HG02870 (cell line): Measurements from ENCODE around the gene APCS.

Source experiments
- ATAC-seq: cut with Tn5 transposase; IDR thresholded peaks from one replicate; pipeline ENCODE4 v1.9.1; 2021; ENCODE audit warnings: mild to moderate bottlenecking, moderate library complexity; ENCODE audit not compliant: unreplicated experiment

The APCS gene

DNA sequence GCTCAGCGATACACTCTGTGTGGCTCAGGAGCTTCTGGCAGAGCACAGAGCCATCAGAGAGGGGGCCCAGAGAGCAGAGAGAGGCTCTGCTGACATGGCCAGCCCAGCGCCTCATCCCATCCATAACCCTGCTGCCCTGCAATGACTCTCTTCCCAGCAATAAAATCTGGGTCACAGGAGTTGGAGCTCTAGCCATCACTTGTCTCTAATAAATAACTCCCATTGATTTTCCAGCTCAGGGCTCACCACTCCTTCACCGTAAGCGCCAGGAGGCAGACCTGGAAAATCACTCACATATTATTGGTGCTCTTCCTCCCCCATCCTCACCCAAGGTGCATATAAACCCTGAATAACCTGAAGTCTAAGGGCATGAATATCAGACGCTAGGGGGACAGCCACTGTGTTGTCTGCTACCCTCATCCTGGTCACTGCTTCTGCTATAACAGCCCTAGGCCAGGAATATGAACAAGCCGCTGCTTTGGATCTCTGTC, at the start of gene APCS:
TSS of gene APCS (plus strand) at position 366 of the 491 bp plus-strand sequence. CDS start at position 462, 96 bp downstream.
- no peak for ATAC-seq

DNA sequence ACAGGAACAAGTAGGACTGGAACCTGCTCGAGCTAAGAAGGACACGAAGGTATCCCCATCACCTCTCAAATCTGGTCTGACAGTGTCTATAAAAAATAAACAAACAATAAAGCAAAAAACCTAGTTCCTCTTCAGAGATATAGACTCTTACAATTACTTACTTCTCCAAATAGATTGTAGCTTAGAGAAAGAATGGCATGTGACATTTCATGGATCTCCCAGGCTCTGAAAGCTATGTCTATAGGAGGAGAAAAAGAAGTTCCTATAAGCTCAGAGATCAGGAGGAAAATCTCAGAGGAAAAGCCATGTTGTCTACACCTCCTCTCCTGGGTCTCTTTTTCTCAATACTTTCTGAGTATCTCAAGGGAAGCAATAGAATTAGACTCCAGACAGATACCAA, 39.5 kb upstream of the APCS start:
- no peak for ATAC-seq

DNA sequence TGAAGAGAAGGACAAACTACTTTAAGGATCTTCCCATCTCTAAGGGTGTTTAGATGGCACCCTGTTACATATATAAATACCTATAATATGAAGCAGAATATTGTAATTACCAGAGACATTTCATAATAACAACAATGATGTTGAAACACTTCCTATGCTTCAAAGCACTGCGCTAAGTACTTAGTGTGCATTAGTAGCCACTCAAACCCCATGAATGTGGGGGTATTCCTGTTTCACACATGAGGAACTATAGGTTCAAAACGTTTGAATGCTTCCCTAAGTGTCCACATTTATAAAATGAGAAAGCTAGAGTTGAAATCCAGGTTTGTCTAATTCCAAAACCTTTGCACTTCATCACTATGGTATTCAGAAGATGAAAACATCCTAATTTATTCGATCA, 33.4 kb upstream of the APCS start:
- no peak for ATAC-seq

DNA sequence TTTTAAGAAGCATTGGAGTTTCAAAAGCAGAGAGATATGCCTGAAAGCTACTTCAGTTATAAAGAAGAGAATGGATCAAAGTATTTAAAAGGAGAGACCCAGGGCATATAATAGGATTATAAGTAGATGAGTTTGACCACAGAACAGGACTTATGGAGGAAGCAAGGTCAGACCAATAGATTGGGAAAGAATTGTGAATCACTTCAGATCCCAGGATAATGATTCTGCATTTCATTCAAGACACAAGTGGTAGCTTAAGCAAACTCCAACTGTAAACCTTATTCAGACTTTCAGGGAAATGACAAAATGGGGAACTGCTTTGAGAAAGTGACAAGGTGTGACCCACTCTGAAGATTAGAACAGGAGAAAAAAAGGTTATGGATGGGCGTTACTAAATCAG, 32.9 kb upstream of the APCS start:
- no peak for ATAC-seq

DNA sequence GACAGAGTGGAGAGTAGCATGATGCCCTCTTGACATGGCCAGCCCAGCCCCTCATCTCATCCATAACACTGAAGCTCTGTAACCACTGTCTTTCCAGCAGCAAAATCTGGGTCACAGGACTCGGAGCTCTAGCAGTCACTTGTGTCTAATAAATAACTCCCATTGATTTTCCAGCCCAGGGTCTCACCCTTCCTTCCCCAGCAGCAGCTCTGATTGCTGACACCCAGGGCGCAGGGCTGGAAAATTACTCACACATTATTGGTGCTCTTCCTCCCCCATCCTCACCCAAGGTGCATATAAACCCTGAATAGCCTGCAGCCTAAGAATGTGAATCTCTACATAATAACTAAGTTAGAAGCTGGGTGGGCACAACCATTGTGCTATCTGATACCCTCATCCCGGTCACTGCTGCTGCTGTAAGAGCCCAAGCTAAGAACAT, 30.7 kb upstream of the APCS start:
- no peak for ATAC-seq

GRCh38 chr1:159560599-159560998, 27.0 kb upstream of the APCS start:
- ATAC-seq: no peak

DNA sequence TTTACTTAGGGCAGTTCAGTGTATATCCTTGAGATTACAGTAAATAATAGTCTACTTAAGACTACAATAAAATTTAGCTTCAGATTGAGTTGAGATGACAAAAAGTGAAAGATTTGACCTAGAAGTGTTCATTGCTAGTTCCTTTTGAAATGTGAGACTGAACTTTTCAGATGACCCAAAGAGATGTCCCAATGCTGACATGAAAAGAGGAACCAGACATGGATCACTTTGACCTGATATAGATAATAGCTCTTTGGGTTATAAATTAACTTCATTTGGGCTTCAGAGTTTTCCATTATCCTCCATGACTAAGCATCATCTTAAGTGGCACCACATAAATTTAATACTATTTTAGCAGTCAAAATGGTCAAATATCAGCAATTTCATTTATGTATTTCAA, 26.1 kb upstream of the APCS start:
- no peak for ATAC-seq

- no peak for ATAC-seq
Measured at GRCh38 chr1:159562680-159563079, 24.9 kb upstream of the APCS start.

GRCh38 chr1:159577446-159577845, 10.2 kb upstream of the APCS start:
- ATAC-seq: no peak

GRCh38 chr1:159580340-159580739, 7.3 kb upstream of the APCS start:
- peak; percentile 71 for ATAC-seq

DNA sequence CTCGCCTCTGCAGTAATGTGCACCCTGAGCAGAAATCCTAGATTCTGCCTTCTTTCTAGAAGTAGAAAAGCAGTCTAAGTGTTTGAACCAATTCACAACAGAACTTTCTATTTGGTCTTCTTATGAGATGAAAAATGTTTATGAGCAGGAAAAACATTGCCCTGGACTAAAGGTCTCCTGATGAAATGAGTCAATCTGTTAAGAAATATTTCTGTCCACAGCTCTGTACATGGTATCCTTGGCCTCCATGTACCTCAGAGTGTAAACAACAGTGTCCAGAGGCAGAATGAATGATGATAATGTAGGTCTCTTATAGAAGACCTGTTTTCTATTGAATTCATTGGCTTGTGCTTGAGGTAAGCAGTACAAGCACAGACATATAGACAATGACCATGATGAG, 6.2 kb upstream of the APCS start:
- no peak for ATAC-seq

DNA sequence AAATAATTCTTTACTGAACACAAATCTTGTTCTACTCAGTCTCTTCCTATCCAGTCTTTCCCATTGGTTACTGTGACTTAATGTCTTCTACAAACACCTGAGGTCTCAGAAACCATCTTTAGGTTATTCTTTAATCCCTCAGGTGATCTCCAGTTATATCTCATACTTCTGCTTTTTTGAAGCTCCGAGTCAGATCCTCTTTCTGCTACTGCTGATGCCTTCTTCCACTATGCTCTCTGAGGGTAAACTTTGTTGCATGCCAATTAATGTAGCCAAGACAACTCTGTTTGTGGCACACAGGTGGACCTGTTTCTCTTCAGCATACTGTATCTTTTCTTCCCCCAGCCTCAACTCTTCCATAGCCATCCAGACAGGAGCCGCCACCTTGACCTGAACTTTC, 3.1 kb upstream of the APCS start:
- no peak for ATAC-seq

DNA sequence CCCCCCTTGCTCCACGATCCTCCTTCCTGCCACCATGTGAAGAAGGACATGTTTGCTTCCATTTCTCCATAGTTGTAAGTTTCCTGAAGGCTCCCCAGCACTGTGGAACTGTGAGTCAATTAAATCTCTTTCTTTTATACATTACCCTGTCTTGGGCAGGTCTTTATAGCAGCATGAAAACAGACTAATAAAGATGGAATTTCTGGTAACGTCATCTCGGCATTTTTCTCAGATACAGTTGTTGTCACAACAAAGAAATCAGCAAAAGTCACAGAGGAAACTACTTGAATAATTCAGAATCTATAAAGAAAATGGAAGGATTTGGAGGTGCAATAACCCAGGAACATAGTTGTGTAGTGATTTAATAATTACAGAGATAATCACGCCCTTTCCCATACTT, 4.4 kb downstream of the APCS start:
- no peak for ATAC-seq

DNA sequence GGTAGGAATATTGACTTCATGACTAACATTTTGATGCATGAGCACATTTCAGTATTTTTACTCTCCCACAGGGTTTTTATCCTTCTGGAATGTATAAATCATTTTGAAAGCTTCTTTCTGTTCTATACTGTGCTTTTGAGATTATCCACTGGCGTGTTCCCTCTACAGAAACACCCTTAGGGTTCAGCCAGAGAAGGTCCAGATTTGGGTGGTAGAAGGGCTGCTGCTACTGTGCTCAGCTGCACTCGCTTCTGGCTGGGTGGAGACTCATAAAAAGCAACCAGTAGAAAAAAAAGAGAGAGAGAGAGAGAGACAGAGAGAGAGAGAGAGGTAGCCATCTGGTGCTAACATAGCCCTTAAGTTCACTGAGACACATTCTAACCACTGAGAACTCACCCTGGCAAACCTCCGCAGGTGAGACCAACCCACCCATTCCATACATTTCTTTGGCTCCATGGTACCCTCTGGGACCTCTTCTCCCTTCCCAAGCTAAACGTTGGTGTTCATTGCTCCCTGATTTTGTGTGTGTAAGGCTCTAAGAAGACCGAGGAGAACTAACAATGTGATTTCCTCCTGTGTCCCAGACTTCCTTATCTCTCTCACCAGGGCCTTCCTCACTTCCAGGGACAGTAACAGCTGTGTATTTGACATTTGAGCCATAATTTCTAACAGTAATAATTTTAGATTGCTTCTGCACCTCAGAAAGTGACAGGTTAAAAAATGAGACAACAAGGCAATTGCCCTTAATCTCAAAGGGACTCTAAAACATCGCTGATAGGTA, 7.2 kb downstream of the APCS start:
- no peak for ATAC-seq

GRCh38 chr1:159598196-159598595, 10.6 kb downstream of the APCS start:
- no peak for ATAC-seq

- ATAC-seq: no peak
Measured at GRCh38 chr1:159600894-159601293, 13.3 kb downstream of the APCS start.

- ATAC-seq: no peak
Measured at GRCh38 chr1:159602501-159602999, 14.9 kb downstream of the APCS start.

GRCh38 chr1:159612211-159612885, 24.7 kb downstream of the APCS start:
- no peak for ATAC-seq

- no peak for ATAC-seq
Measured at GRCh38 chr1:159632922-159633321, 45.3 kb downstream of the APCS start.
